ENCODE results near the gene LENG9.
"Not testable (repeated sequence)": the region's sequence is repeated elsewhere in the genome, so short reads cannot be mapped to it uniquely, and the experiment has no call there.

Gene LENG9

GRCh38 chr19:54460230-54461005, 3.2 kb downstream of the LENG9 start:
- DNase-seq (ENCODE audit: extremely low read depth in 1 of 2, low read depth in 1 of 2), result no peak

- DNase-seq (ENCODE audit: extremely low read depth in 1 of 2, low read depth in 1 of 2), result no peak
Measured at GRCh38 chr19:54459282-54460229, 4.0 kb downstream of the LENG9 start.

GRCh38 chr19:54458648-54459281, 4.8 kb downstream of the LENG9 start:
- DNase-seq (ENCODE audit: extremely low read depth in 1 of 2, low read depth in 1 of 2), result no peak

GRCh38 chr19:54457773-54458647, 5.6 kb downstream of the LENG9 start:
- no peak for DNase-seq (ENCODE audit: extremely low read depth in 1 of 2, low read depth in 1 of 2)

GRCh38 chr19:54456423-54457373, 6.9 kb downstream of the LENG9 start:
- no peak for DNase-seq (ENCODE audit: extremely low read depth in 1 of 2, low read depth in 1 of 2)

GRCh38 chr19:54455786-54456422, 7.7 kb downstream of the LENG9 start:
- DNase-seq (ENCODE audit: extremely low read depth in 1 of 2, low read depth in 1 of 2), result no peak

- DNase-seq (ENCODE audit: extremely low read depth in 1 of 2, low read depth in 1 of 2), result no peak
Measured at GRCh38 chr19:54454781-54455675, 8.6 kb downstream of the LENG9 start.

GRCh38 chr19:54453921-54454780, 9.4 kb downstream of the LENG9 start:
- DNase-seq (ENCODE audit: extremely low read depth in 1 of 2, low read depth in 1 of 2), result no peak

GRCh38 chr19:54452626-54453025, 11.0 kb downstream of the LENG9 start:
- DNase-seq (ENCODE audit: extremely low read depth in 1 of 2, low read depth in 1 of 2), result no peak

- no peak for DNase-seq (ENCODE audit: extremely low read depth in 1 of 2, low read depth in 1 of 2)
Measured at GRCh38 chr19:54451997-54452396, 11.6 kb downstream of the LENG9 start.

- no peak for DNase-seq (ENCODE audit: extremely low read depth in 1 of 2, low read depth in 1 of 2)
Measured at GRCh38 chr19:54451331-54451871, 12.2 kb downstream of the LENG9 start.

- no peak for DNase-seq (ENCODE audit: extremely low read depth in 1 of 2, low read depth in 1 of 2)
Measured at GRCh38 chr19:54449701-54450069, 13.9 kb downstream of the LENG9 start.

GRCh38 chr19:54448774-54449700, 14.5 kb downstream of the LENG9 start, which contains the start of gene LENG8:
TSS of gene LENG8 (plus strand) at chr19:54449199. CDS start at chr19:54451345, 2,146 bp downstream.
- peak; percentile 95 for DNase-seq (ENCODE audit: extremely low read depth in 1 of 2, low read depth in 1 of 2)

GRCh38 chr19:54448040-54448773, 15.4 kb downstream of the LENG9 start:
- no peak for DNase-seq (ENCODE audit: extremely low read depth in 1 of 2, low read depth in 1 of 2)

- not testable (repeated sequence) for DNase-seq (ENCODE audit: extremely low read depth in 1 of 2, low read depth in 1 of 2)
Measured at GRCh38 chr19:54446349-54446748, 17.2 kb downstream of the LENG9 start.
